ENCODE results near the gene MTHFR.

Gene MTHFR

GRCh38 chr1:11749996-11750395 lies 55.8 kb downstream of the MTHFR start:
- H3K4me3 ChIP-seq (ENCODE audit: low read depth, low read length) = no peak overlapping the region
- in situ Hi-C loops (cut with HindIII; ENCODE audit: low sequenced_read_pairs) = no loop called here
- no peak for DNase-seq (ENCODE audit: low read depth, low spot score)
- no peak for TF ChIP-seq CTCF (IDR thresholded peaks at IDR 0.05; ENCODE audit: low read depth, low read length)

- in situ Hi-C loops (cut with HindIII; ENCODE audit: low sequenced_read_pairs) = no loop called here
- peak; percentile 55 for TF ChIP-seq CTCF (IDR thresholded peaks at IDR 0.05; ENCODE audit: low read depth, low read length)
- no peak overlapping the region for H3K4me3 ChIP-seq (ENCODE audit: low read depth, low read length)
- DNase-seq (ENCODE audit: low read depth, low spot score) = no peak
Observed at GRCh38 chr1:11749203-11749689, 56.5 kb downstream of the MTHFR start.

GRCh38 chr1:11748294-11749202 lies 57.2 kb downstream of the MTHFR start:
- no peak for DNase-seq (ENCODE audit: low read depth, low spot score)
- H3K4me3 ChIP-seq (ENCODE audit: low read depth, low read length) = no peak overlapping the region
- in situ Hi-C loops (cut with HindIII; ENCODE audit: low sequenced_read_pairs) = no loop called here
- no peak for TF ChIP-seq CTCF (IDR thresholded peaks at IDR 0.05; ENCODE audit: low read depth, low read length)

- no peak overlapping the region for H3K4me3 ChIP-seq (ENCODE audit: low read depth, low read length)
- no peak for DNase-seq (ENCODE audit: low read depth, low spot score)
- in situ Hi-C loops (cut with HindIII; ENCODE audit: low sequenced_read_pairs) = no loop called here
- TF ChIP-seq CTCF (IDR thresholded peaks at IDR 0.05; ENCODE audit: low read depth, low read length) = no peak
Observed at GRCh38 chr1:11746795-11747487, 58.8 kb downstream of the MTHFR start.

GRCh38 chr1:11746092-11746491 lies 59.7 kb downstream of the MTHFR start:
- TF ChIP-seq CTCF (IDR thresholded peaks at IDR 0.05; ENCODE audit: low read depth, low read length) = no peak
- no peak overlapping the region for H3K4me3 ChIP-seq (ENCODE audit: low read depth, low read length)
- no peak for DNase-seq (ENCODE audit: low read depth, low spot score)
- in situ Hi-C loops (cut with HindIII; ENCODE audit: low sequenced_read_pairs) = no loop called here

GRCh38 chr1:11744287-11744686 lies 61.5 kb downstream of the MTHFR start:
- no peak overlapping the region for H3K4me3 ChIP-seq (ENCODE audit: low read depth, low read length)
- no peak for TF ChIP-seq CTCF (IDR thresholded peaks at IDR 0.05; ENCODE audit: low read depth, low read length)
- DNase-seq (ENCODE audit: low read depth, low spot score) = no peak
- in situ Hi-C loops (cut with HindIII; ENCODE audit: low sequenced_read_pairs) = no loop called here

Measured in astrocyte of the spinal cord (primary cell).